ENCODE data around the gene DUSP18. TPM values are rescaled to one million over a fixed set of nuclear protein-coding genes. Genes with fewer than 3 reads are reported as not detected.
A peak's percentile ranks its signal among the peaks of the same experiment; 100 is the strongest.

Gene DUSP18
- total RNA-seq, 1 donor from 2014 or later = 2.7 TPM

GRCh38 chr22:30695351-30695851 lies 27.7 kb upstream of the DUSP18 start:
- TF ChIP-seq CTCF (IDR thresholded peaks at IDR 0.05; ENCODE audit: borderline replicate concordance) = no peak
- Histone ChIP-seq H3K4me1 (peaks cover 15% of the 10 kb centered on the region), H3K27ac (replicated peaks) (no peak overlapping the region), H3K9me3 (replicated peaks) (no peaks in the 10 kb centered on the region), H3K4me3 (peak overlapping the region; percentile 75), H3K36me3 (no peaks in the 10 kb centered on the region), H3K27me3 (ENCODE audit: low read depth) (peaks cover 18% of the 10 kb centered on the region)
- intact Hi-C loops (cut with micrococcal nuclease) = no loop called here
- no peak for DNase-seq

DNA sequence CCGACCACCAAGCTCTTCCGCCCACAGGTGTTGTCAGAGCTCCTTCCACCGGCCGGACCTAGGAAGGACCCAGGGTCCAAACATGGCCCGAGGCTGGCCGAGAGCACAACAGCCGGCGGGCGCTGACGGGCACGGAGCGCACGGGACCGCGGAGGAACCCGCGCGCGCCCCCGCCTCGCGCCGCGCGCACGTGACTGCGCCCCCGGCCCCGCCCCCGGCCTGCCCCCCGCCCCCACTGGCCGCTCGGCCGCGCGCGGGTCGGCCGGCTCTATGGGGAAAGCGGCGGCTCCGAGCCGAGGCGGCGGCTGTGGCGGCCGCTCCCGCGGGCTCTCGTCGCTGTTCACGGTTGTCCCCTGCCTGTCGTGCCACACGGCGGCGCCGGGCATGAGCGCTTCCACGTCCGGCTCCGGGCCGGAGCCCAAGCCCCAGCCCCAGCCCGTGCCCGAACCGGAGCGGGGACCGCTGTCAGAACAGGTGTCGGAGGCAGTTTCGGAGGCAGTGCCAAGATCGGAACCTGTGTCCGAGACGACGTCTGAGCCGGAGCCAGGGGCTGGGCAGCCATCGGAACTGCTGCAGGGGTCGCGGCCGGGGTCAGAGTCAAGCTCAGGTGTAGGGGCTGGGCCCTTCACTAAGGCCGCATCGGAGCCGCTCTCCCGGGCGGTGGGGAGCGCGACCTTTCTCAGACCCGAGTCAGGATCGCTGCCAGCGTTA lies 27.1 kb upstream of the DUSP18 start, which contains the start of gene OSBP2:
OSBP2 (plus strand) TSS at position 235 of the 711 bp plus-strand sequence; CDS start at position 271, 36 bp downstream.
- intact Hi-C loops (cut with micrococcal nuclease) = no loop called here
- Histone ChIP-seq H3K36me3 (no peaks in the 10 kb centered on the region), H3K27me3 (ENCODE audit: low read depth) (peaks cover 18% of the 10 kb centered on the region), H3K27ac (replicated peaks) (peak within 1 kb of the TSS; percentile 71), H3K4me1 (peaks cover 15% of the 10 kb centered on the region), H3K4me3 (peak within 1 kb of the TSS; percentile 75), H3K9me3 (replicated peaks) (no peaks in the 10 kb centered on the region)
- TF ChIP-seq CTCF (IDR thresholded peaks at IDR 0.05; ENCODE audit: borderline replicate concordance) = peak; percentile 18
- peak; percentile 27 for DNase-seq

DNA sequence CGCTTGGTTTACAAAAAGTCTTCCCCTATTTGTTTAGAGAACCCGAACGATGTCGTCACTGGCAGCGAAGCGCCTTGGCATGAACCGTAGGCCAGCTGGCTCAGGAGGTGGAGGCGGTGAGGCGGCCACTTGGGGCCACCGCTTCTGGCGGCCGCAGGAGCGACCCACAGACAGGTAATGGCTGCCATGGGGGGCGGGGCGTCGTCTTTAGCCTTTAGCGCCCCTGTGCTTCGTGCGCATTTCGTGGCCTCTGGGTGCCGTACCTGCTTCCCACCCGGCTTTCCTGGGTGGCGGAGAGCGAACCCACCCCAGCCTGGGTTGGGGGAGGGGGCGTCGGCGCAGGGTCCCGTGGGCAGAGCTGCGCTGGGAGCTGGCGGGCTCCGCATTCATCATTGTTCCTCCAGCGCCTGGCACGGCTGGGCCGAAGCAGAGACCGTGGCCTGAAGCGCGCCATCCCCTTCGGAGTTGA lies 26.5 kb upstream of the DUSP18 start:
- Histone ChIP-seq H3K4me3 (peak overlapping the region; percentile 75), H3K27me3 (ENCODE audit: low read depth) (peaks cover 18% of the 10 kb centered on the region), H3K27ac (replicated peaks) (peak overlapping the region; percentile 71), H3K4me1 (peaks cover 15% of the 10 kb centered on the region), H3K9me3 (replicated peaks) (no peaks in the 10 kb centered on the region), H3K36me3 (no peaks in the 10 kb centered on the region)
- peak; percentile 40 for DNase-seq
- intact Hi-C loops (cut with micrococcal nuclease) = no loop called here
- no peak for TF ChIP-seq CTCF (IDR thresholded peaks at IDR 0.05; ENCODE audit: borderline replicate concordance)

DNA sequence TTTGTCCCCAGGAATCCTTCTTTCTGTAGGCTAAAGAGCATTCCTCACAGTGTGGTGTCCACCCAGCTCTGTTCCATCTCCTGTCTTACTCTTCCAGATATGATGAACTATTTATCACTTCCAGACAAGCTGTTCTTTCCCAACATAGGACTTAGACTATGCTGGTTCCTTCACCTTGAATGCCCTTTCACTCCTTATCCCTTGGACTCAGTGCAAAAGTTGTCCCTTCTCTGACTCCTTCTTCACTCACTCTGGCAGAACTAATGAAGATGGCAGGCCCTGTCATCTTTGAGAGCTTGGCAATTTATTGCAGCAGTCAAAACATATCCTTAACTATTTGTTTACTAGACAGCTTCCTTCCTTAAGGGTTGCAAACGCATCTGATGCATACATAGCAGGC lies 23.5 kb upstream of the DUSP18 start:
- intact Hi-C loops (cut with micrococcal nuclease) = no loop called here
- peaks cover 18% of the 10 kb centered on the region for H3K27me3 ChIP-seq (ENCODE audit: low read depth)
- no peak for TF ChIP-seq CTCF (IDR thresholded peaks at IDR 0.05; ENCODE audit: borderline replicate concordance)
- H3K4me3 ChIP-seq = no peak overlapping the region
- no peak for DNase-seq
- no peak overlapping the region for H3K27ac ChIP-seq (replicated peaks)
- no peaks in the 10 kb centered on the region for H3K9me3 ChIP-seq (replicated peaks)
- peaks cover 15% of the 10 kb centered on the region for H3K4me1 ChIP-seq
- no peaks in the 10 kb centered on the region for H3K36me3 ChIP-seq

DNA sequence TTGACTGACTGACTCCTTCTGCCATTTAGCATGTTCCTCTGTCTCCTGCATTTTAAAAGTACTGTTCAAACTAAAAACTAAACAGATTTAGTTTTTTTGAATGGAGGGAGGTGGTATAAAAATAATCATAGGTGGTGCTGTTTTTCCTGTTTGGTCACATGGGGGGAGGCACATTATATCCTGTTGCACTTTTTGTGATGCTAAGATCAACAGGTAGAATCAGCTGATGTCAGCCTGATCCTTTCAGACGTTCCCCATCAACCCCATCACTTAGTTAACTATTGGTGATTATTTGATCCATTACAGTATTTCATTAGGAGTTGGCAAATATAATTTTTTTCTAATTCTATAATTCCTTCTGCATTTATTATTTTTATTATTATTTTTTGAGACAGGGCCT lies 21.9 kb upstream of the DUSP18 start:
- H3K4me3 ChIP-seq = no peak overlapping the region
- H3K4me1 ChIP-seq = peaks cover 6% of the 10 kb centered on the region
- no peak overlapping the region for H3K27ac ChIP-seq (replicated peaks)
- H3K27me3 ChIP-seq (ENCODE audit: low read depth) = peaks cover 5% of the 10 kb centered on the region
- H3K36me3 ChIP-seq = no peaks in the 10 kb centered on the region
- H3K9me3 ChIP-seq (replicated peaks) = no peaks in the 10 kb centered on the region
- no peak for DNase-seq
- no peak for TF ChIP-seq CTCF (IDR thresholded peaks at IDR 0.05; ENCODE audit: borderline replicate concordance)
- intact Hi-C loops (cut with micrococcal nuclease) = no loop called here

Measured in left ventricle myocardium inferior (tissue), 1 donor.